HCT116 (cell line): ENCODE measurements around the gene CYP3A5. TPM values are rescaled to one million over a fixed set of nuclear protein-coding genes. Genes with fewer than 3 reads are reported as not detected.

ENCODE experiments used
- ATAC-seq: fragments of 200-7000 bp; cut with Tn5 transposase; 2 replicates; pipeline ENCODE4 v1.9.1; 2020; ENCODE audit warnings: mild to moderate bottlenecking, moderate library complexity
- BruUV-seq: library from RNA; stranded (reverse); fragments of 400-500 nt; replicated peaks from 2 replicates; lab custom pipeline; 2021; lab: Mats Ljungman, UMichigan
- CTCF ChIA-PET: fragments of 300-600 bp; sonication (Branson Sonifier 250); formaldehyde crosslinking; loops from one replicate; lab custom pipeline; 2021; ENCODE audit warnings: antibody characterized with exemption; lab: Charles Lee
- POLR2A ChIA-PET: fragments of 300-600, 350-600 bp; sonication (Branson Sonifier 250); formaldehyde crosslinking; loops from one replicate; lab custom pipeline; 2021; ENCODE audit warnings: antibody characterized with exemption; lab: Charles Lee
- RAD21 ChIA-PET, 2 experiments: fragments of 300-600 bp; sonication (Branson Sonifier 250); formaldehyde crosslinking; loops; one replicate each; lab custom pipeline; 2023; ENCODE audit warnings: low total read pairs in 2 of 2; ENCODE audit not compliant: uncharacterized antibody in 2 of 2, unreplicated experiment in 2 of 2, low non-redundant PET in 1 of 2; lab: Charles Lee
- DNase-seq: peaks from one replicate; pipeline ENCODE4 v3.0.0-alpha.2; 2010; ENCODE audit warnings: low read depth, low spot score
- H2AFZ ChIP-seq: fragments of 200-600 bp; shearing (Covaris generic), sonication (generic); 2 replicates; pipeline ENCODE4 v1.6.1; 2017; ENCODE audit warnings: low read depth, mixed run types, mixed read lengths, antibody characterized with exemption, low read length; ENCODE audit not compliant: poor library complexity, severe bottlenecking
- H3K27ac ChIP-seq: 2 replicates; pipeline ENCODE4 v1.5.1; 2012; ENCODE audit warnings: low read depth, low read length
- H3K27me3 ChIP-seq: fragments of 200-600 bp; sonication (generic); 2 replicates; pipeline ENCODE4 v1.6.1; 2016; ENCODE audit warnings: mixed run types, low read length, mixed read lengths; ENCODE audit not compliant: insufficient read depth
- H3K36me3 ChIP-seq, 2 experiments: fragments of 200-500 bp in 1 of 2; fragments of 200-600 bp in 1 of 2; sonication (Bioruptor generic) in 1 of 2; sonication (generic) in 1 of 2; 2 replicates each; pipeline versions ENCODE4 v1.5.1 to v1.6.1; 2014 to 2016; ENCODE audit warnings: low read length in 2 of 2, inconsistent platforms in 1 of 2, mixed read lengths in 1 of 2, mixed run types in 1 of 2; ENCODE audit not compliant: insufficient read depth in 2 of 2, control insufficient read depth in 1 of 2
- H3K4me1 ChIP-seq, 2 experiments: fragments of 200-600 bp in 1 of 2; sonication (generic) in 1 of 2; 2 replicates each; pipeline versions ENCODE4 v1.5.1 to v1.6.1; 2012 to 2017; ENCODE audit warnings: low read length in 2 of 2, inconsistent platforms in 1 of 2, mild to moderate bottlenecking in 1 of 2, mixed read lengths in 1 of 2, mixed run types in 1 of 2, moderate library complexity in 1 of 2; ENCODE audit not compliant: insufficient read depth in 2 of 2, control insufficient read depth in 1 of 2
- H3K4me2 ChIP-seq: fragments of 200-600 bp; sonication (generic); 2 replicates; pipeline ENCODE4 v1.6.1; 2017; ENCODE audit warnings: mixed run types, low read length, mixed read lengths
- H3K4me3 ChIP-seq, 2 experiments: fragments of 200-600 bp in 1 of 2; sonication (generic) in 1 of 2; replicated peaks in 1 of 2; 2 replicates each; pipeline ENCODE4 v1.5.1; 2011 to 2016; ENCODE audit warnings: low read length in 2 of 2, control low read depth in 1 of 2, low read depth in 1 of 2, mild to moderate bottlenecking in 1 of 2, mixed read lengths in 1 of 2, mixed run types in 1 of 2
- H3K79me2 ChIP-seq: fragments of 200-600 bp; sonication (generic); 2 replicates; pipeline ENCODE4 v1.6.1; 2017; ENCODE audit warnings: mild to moderate bottlenecking, mixed run types, low read length, moderate library complexity, mixed read lengths; ENCODE audit not compliant: insufficient read depth
- H3K9ac ChIP-seq: fragments of 200-600 bp; sonication (generic); 2 replicates; pipeline ENCODE4 v1.6.1; 2016; ENCODE audit warnings: low read length, mixed read lengths
- H3K9me2 ChIP-seq: fragments of 200-600 bp; sonication (generic), shearing (Covaris generic); 2 replicates; pipeline ENCODE4 v1.6.1; 2017; ENCODE audit warnings: mixed run types, mild to moderate bottlenecking, moderate library complexity; ENCODE audit not compliant: insufficient read depth
- H3K9me3 ChIP-seq, 2 experiments: fragments of 200-500 bp in 1 of 2; fragments of 200-600 bp in 1 of 2; sonication (Bioruptor generic) in 1 of 2; sonication (generic) in 1 of 2; 2 replicates each; pipeline ENCODE4 v1.6.1; 2014 to 2017; ENCODE audit warnings: low read length in 2 of 2, mixed read lengths in 2 of 2, inconsistent platforms in 1 of 2, low read depth in 1 of 2, mild to moderate bottlenecking in 1 of 2, mixed run types in 1 of 2, moderate library complexity in 1 of 2; ENCODE audit not compliant: control insufficient read depth in 1 of 2, insufficient read depth in 1 of 2
- H4K20me1 ChIP-seq: fragments of 200-600 bp; sonication (generic), shearing (Covaris generic); 2 replicates; pipeline ENCODE4 v1.6.1; 2017; ENCODE audit warnings: mixed run types, mild to moderate bottlenecking, moderate library complexity; ENCODE audit not compliant: insufficient read depth
- CEBPB ChIP-seq: IDR thresholded peaks from 2 replicates; pipeline ENCODE4 v1.6.1; 2012; ENCODE audit warnings: low read depth
- EZH2 ChIP-seq: fragments of 200-600 bp; sonication (generic); IDR thresholded peaks from 2 replicates; pipeline ENCODE4 v1.6.1; 2017; ENCODE audit warnings: antibody characterized with exemption, mixed run types
- POLR2AphosphoS5 ChIP-seq: IDR thresholded peaks from 2 replicates; pipeline ENCODE4 v1.6.1; 2011; ENCODE audit warnings: mild to moderate bottlenecking, low read depth, low read length, moderate library complexity
- RAD21 ChIP-seq: IDR thresholded peaks from 2 replicates; pipeline ENCODE4 v1.6.1; 2012; ENCODE audit warnings: low read depth, mild to moderate bottlenecking
- YY1 ChIP-seq: IDR thresholded peaks from 2 replicates; pipeline ENCODE4 v1.6.1; 2011; ENCODE audit warnings: low read length, low read depth, moderate library complexity, mild to moderate bottlenecking; ENCODE audit not compliant: insufficient replicate concordance; ENCODE audit errors: extremely low read depth
- intact Hi-C: fragments of 100-400 bp; cut with micrococcal nuclease; formaldehyde crosslinking; loops from 2 replicates; pipeline ENCODE4 v1.10.0; 2022
- total RNA-seq: library from RNA; stranded (reverse); gene quantifications from one replicate; pipeline ENCODE4 v1.2.1, GENCODE V29; 2021; ENCODE audit not compliant: unreplicated experiment
- TF ChIP-seq, protein P1 (sequence below): IDR thresholded peaks from 2 replicates; pipeline ENCODE4 v1.6.1; 2012; ENCODE audit warnings: low read depth

Gene CYP3A5
- total RNA-seq, 1 experiment from 2014 or later: 1.5 TPM

DNA sequence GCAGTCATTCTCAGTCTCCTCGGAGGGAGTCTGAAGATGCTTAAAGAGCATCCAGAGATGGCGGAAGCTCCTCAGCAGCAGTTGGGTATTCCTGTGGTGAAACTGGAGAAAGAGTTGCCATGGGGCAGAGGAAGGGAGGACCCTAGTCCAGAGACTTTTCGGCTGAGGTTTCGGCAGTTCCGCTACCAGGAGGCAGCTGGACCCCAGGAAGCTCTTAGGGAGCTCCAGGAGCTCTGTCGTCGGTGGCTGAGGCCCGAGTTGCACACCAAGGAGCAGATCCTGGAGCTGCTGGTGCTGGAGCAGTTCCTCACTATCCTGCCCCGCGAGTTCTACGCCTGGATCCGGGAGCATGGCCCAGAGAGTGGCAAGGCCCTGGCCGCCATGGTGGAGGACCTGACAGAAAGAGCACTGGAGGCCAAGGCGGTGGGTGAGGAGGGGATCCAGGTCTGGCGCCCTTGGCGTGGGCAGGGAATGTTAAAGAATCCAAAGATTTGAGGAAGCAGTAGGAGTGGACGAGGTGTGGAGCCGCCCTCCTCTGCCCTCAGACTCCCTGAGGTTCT is 60.1 kb downstream of the CYP3A5 start:
- H3K36me3 ChIP-seq: peaks cover 37 to 41% of the 10 kb centered on the region in 2 experiments; a peak in 3 of 4 replicates
- ChIA-PET RAD21 (no interaction called here), POLR2A (no interaction called here), CTCF (no interaction called here)
- no peaks in the 10 kb centered on the region for H4K20me1 ChIP-seq
- H3K9ac ChIP-seq: no peak overlapping the region
- H3K4me3 ChIP-seq: no peak overlapping the region
- no peak overlapping the region for H3K4me2 ChIP-seq
- no peak overlapping the region for H2AFZ ChIP-seq
- no peak overlapping the region for H3K27ac ChIP-seq
- DNase-seq: no peak
- intact Hi-C loops: loop anchor here (5.0 to 10.0 kb wide), 3 partner anchors 62 to 117 kb away; partner anchors contain the start of genes ZKSCAN5, ZNF394 and ZNF655
- peaks cover 46% of the 10 kb centered on the region for H3K79me2 ChIP-seq
- H3K9me2 ChIP-seq: no peaks in the 10 kb centered on the region
- peaks cover 9 to 24% of the 10 kb centered on the region in 2 experiments for H3K4me1 ChIP-seq
- BruUV-seq: no TSS peak
- no peak for ATAC-seq
- TF ChIP-seq, protein P1, sequence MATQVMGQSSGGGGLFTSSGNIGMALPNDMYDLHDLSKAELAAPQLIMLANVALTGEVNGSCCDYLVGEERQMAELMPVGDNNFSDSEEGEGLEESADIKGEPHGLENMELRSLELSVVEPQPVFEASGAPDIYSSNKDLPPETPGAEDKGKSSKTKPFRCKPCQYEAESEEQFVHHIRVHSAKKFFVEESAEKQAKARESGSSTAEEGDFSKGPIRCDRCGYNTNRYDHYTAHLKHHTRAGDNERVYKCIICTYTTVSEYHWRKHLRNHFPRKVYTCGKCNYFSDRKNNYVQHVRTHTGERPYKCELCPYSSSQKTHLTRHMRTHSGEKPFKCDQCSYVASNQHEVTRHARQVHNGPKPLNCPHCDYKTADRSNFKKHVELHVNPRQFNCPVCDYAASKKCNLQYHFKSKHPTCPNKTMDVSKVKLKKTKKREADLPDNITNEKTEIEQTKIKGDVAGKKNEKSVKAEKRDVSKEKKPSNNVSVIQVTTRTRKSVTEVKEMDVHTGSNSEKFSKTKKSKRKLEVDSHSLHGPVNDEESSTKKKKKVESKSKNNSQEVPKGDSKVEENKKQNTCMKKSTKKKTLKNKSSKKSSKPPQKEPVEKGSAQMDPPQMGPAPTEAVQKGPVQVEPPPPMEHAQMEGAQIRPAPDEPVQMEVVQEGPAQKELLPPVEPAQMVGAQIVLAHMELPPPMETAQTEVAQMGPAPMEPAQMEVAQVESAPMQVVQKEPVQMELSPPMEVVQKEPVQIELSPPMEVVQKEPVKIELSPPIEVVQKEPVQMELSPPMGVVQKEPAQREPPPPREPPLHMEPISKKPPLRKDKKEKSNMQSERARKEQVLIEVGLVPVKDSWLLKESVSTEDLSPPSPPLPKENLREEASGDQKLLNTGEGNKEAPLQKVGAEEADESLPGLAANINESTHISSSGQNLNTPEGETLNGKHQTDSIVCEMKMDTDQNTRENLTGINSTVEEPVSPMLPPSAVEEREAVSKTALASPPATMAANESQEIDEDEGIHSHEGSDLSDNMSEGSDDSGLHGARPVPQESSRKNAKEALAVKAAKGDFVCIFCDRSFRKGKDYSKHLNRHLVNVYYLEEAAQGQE: no peak
- TF ChIP-seq POLR2AphosphoS5 (no peak), RAD21 (no peak), EZH2 (no peak), YY1 (no peak), CEBPB (no peak)
- TF ChIP-seq, all 23 proteins: peak for 0
- Histone ChIP-seq H3K9me3 (no peaks in the 10 kb centered on the region), H3K27me3 (no peaks in the 10 kb centered on the region)
